Posterior vena cava (tissue), 2 donors: ENCODE measurements around the gene CRYBG1. TPM values are rescaled to one million over a fixed set of nuclear protein-coding genes. Genes with fewer than 3 reads are reported as not detected.

Experiments
- DNase-seq: peaks from one replicate; pipeline ENCODE4 v3.0.0-alpha.2; 2020; ENCODE audit warnings: low spot score
- intact Hi-C, 2 donors: fragments of 100-400 bp; cut with DNase I; formaldehyde crosslinking; loops; one replicate each; pipeline versions ENCODE4 v1.14.1 to v1.14.2; 2022 to 2023
- total RNA-seq, 2 donors: library from RNA; stranded (reverse); fragmentation: NEBNext Ultra II Directional; extraction: Animal tissue kit (Norgen Biotek cat#: 25700); gene quantifications; one replicate each; pipeline ENCODE4 v1.2.1, GENCODE V29; 2021
- donor health status: DM: yes; HTN: yes; CAD: no.
- donor health status: DM: yes; HTN: yes; CAD: no.

CRYBG1 gene
- total RNA-seq, 2 donors from 2014 or later = 4.6 to 5.5 TPM

GRCh38 chr6:106486236-106486635, 125.7 kb downstream of the CRYBG1 start:
- no peak for DNase-seq
- intact Hi-C loops = no loop called here

- intact Hi-C loops = no loop called here
- no peak for DNase-seq
Observed at GRCh38 chr6:106488494-106489370, 128.2 kb downstream of the CRYBG1 start.

- intact Hi-C loops = no loop called here
- no peak for DNase-seq
Observed at GRCh38 chr6:106490030-106490429, 129.5 kb downstream of the CRYBG1 start.

GRCh38 chr6:106490436-106490835, 129.9 kb downstream of the CRYBG1 start:
- intact Hi-C loops = no loop called here
- no peak for DNase-seq

- no peak for DNase-seq
- intact Hi-C loops = no loop called here
Observed at GRCh38 chr6:106490974-106491373, 130.5 kb downstream of the CRYBG1 start.

- intact Hi-C loops = no loop called here
Observed at GRCh38 chr6:106495014-106495413, 134.5 kb downstream of the CRYBG1 start.

GRCh38 chr6:106496823-106497222, 136.3 kb downstream of the CRYBG1 start:
- intact Hi-C loops = no loop called here
- no peak for DNase-seq

More at GRCh38 chr6:106495014-106495413, 134.5 kb downstream of the CRYBG1 start:
- no peak for DNase-seq

GRCh38 chr6:106501960-106502371, 141.4 kb downstream of the CRYBG1 start:
- intact Hi-C loops = no loop called here
- no peak for DNase-seq

GRCh38 chr6:106502559-106502958, 142.0 kb downstream of the CRYBG1 start:
- DNase-seq = no peak
- intact Hi-C loops = no loop called here

GRCh38 chr6:106508277-106508676, 147.8 kb downstream of the CRYBG1 start:
- intact Hi-C loops = no loop called here

GRCh38 chr6:106508834-106509233, 148.3 kb downstream of the CRYBG1 start:
- intact Hi-C loops = no loop called here
- no peak for DNase-seq

More at GRCh38 chr6:106508277-106508676, 147.8 kb downstream of the CRYBG1 start:
- DNase-seq = no peak

- intact Hi-C loops = loop anchor here in 1 of 2 donors (5.0 kb wide), 1 partner anchor 137 kb away; no protein-coding TSS in a partner anchor
- no peak for DNase-seq
Observed at GRCh38 chr6:106509420-106510089, 149.0 kb downstream of the CRYBG1 start.

- intact Hi-C loops = loop anchor here in 1 of 2 donors (5.0 kb wide), 1 partner anchor 138 kb away; no protein-coding TSS in a partner anchor
- peak; percentile 88 for DNase-seq
Observed at GRCh38 chr6:106510090-106510970, 149.8 kb downstream of the CRYBG1 start.

- DNase-seq = peak; percentile 83
- intact Hi-C loops = loop anchor here in 1 of 2 donors (5.0 kb wide), 1 partner anchor 139 kb away; no protein-coding TSS in a partner anchor
Observed at GRCh38 chr6:106511288-106512047, 151.0 kb downstream of the CRYBG1 start.

- intact Hi-C loops = loop anchor here in 1 of 2 donors (5.0 kb wide), 1 partner anchor 140 kb away; no protein-coding TSS in a partner anchor
- DNase-seq = peak; percentile 93
Observed at GRCh38 chr6:106512048-106512967, 151.8 kb downstream of the CRYBG1 start.

- intact Hi-C loops = loop anchor here in 1 of 2 donors (5.0 kb wide), 1 partner anchor 141 kb away; no protein-coding TSS in a partner anchor
- DNase-seq = no peak
Observed at GRCh38 chr6:106512968-106513574, 152.6 kb downstream of the CRYBG1 start.
